ENCODE results near the gene MKRN3.
"Not testable (repeated sequence)": the region's sequence is repeated elsewhere in the genome, so short reads cannot be mapped to it uniquely, and the experiment has no call there.

Gene MKRN3

GRCh38 chr15:23578521-23579150 is 13.2 kb downstream of the MKRN3 start:
- no peak overlapping the region for H3K9ac ChIP-seq (ENCODE audit: insufficient read length, low read depth)
- H3K9me3 ChIP-seq (ENCODE audit: insufficient read depth, low read length) = no peaks in the 10 kb centered on the region
- TF ChIP-seq SUZ12 (IDR thresholded peaks at IDR 0.05; ENCODE audit: extremely low read depth, insufficient read depth, insufficient read length) = no peak
- TF ChIP-seq ZNF274 (IDR thresholded peaks at IDR 0.05; ENCODE audit: low read depth, low read length) = no peak
- no peak for TF ChIP-seq YY1 (IDR thresholded peaks at IDR 0.05; ENCODE audit: insufficient read depth, insufficient read length)
- H3K36me3 ChIP-seq (ENCODE audit: insufficient read depth, insufficient read length, low read length) = no peaks in the 10 kb centered on the region
- H3K4me3 ChIP-seq (ENCODE audit: insufficient read length, low read depth) = no peak overlapping the region
- peaks cover 2% of the 10 kb centered on the region for H3K4me1 ChIP-seq (ENCODE audit: insufficient read depth, insufficient read length)
- H3K27me3 ChIP-seq (ENCODE audit: insufficient read depth, insufficient read length) = no peaks in the 10 kb centered on the region
- no peak for DNase-seq (ENCODE audit: low read depth, low spot score)

- H3K4me3 ChIP-seq (ENCODE audit: insufficient read length, low read depth) = no peak overlapping the region
- H3K36me3 ChIP-seq (ENCODE audit: insufficient read depth, insufficient read length, low read length) = no peaks in the 10 kb centered on the region
- no peaks in the 10 kb centered on the region for H3K9me3 ChIP-seq (ENCODE audit: insufficient read depth, low read length)
- H3K9ac ChIP-seq (ENCODE audit: insufficient read length, low read depth) = no peak overlapping the region
- TF ChIP-seq ZNF274 (IDR thresholded peaks at IDR 0.05; ENCODE audit: low read depth, low read length) (no peak), YY1 (IDR thresholded peaks at IDR 0.05; ENCODE audit: insufficient read depth, insufficient read length) (no peak), SUZ12 (IDR thresholded peaks at IDR 0.05; ENCODE audit: extremely low read depth, insufficient read depth, insufficient read length) (no peak)
- no peaks in the 10 kb centered on the region for H3K27me3 ChIP-seq (ENCODE audit: insufficient read depth, insufficient read length)
- no peak for DNase-seq (ENCODE audit: low read depth, low spot score)
- H3K4me1 ChIP-seq (ENCODE audit: insufficient read depth, insufficient read length) = no peaks in the 10 kb centered on the region
These were observed 22.8 kb downstream of the MKRN3 start for GRCh38 chr15:23588268-23588667.

DNA sequence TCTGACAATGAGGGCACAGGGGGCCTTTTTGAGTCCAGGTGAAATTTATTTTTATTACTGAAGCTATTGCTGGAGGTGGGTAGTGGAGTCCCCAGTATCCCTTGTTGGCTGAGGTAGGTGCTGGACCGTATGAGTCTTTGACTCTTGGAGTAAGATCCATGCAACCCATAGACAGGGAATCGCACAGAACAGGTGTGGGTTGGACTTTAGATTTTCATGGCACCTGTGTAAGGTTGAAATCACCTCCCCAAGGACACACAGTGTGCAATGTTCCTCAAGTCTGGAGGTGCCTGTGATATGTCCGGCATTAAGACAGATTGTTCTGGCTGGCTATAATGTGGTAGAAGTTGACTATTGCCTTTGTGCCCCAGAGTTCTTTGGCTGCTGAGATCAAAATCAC is 23.5 kb downstream of the MKRN3 start:
- H3K4me3 ChIP-seq (ENCODE audit: insufficient read length, low read depth) = no peak overlapping the region
- DNase-seq (ENCODE audit: low read depth, low spot score) = no peak
- no peaks in the 10 kb centered on the region for H3K36me3 ChIP-seq (ENCODE audit: insufficient read depth, insufficient read length, low read length)
- H3K9ac ChIP-seq (ENCODE audit: insufficient read length, low read depth) = no peak overlapping the region
- no peaks in the 10 kb centered on the region for H3K4me1 ChIP-seq (ENCODE audit: insufficient read depth, insufficient read length)
- H3K9me3 ChIP-seq (ENCODE audit: insufficient read depth, low read length) = no peaks in the 10 kb centered on the region
- TF ChIP-seq YY1 (IDR thresholded peaks at IDR 0.05; ENCODE audit: insufficient read depth, insufficient read length) = no peak
- TF ChIP-seq ZNF274 (IDR thresholded peaks at IDR 0.05; ENCODE audit: low read depth, low read length) = no peak
- TF ChIP-seq SUZ12 (IDR thresholded peaks at IDR 0.05; ENCODE audit: extremely low read depth, insufficient read depth, insufficient read length) = no peak
- H3K27me3 ChIP-seq (ENCODE audit: insufficient read depth, insufficient read length) = no peaks in the 10 kb centered on the region

GRCh38 chr15:23594252-23594770 is 28.8 kb downstream of the MKRN3 start:
- TF ChIP-seq ZNF274 (IDR thresholded peaks at IDR 0.05; ENCODE audit: low read depth, low read length) (no peak), YY1 (IDR thresholded peaks at IDR 0.05; ENCODE audit: insufficient read depth, insufficient read length) (no peak), SUZ12 (IDR thresholded peaks at IDR 0.05; ENCODE audit: extremely low read depth, insufficient read depth, insufficient read length) (no peak)
- Histone ChIP-seq H3K9me3 (ENCODE audit: insufficient read depth, low read length) (no peaks in the 10 kb centered on the region), H3K9ac (ENCODE audit: insufficient read length, low read depth) (no peak overlapping the region), H3K36me3 (ENCODE audit: insufficient read depth, insufficient read length, low read length) (no peaks in the 10 kb centered on the region), H3K4me3 (ENCODE audit: insufficient read length, low read depth) (no peak overlapping the region), H3K4me1 (ENCODE audit: insufficient read depth, insufficient read length) (no peaks in the 10 kb centered on the region), H3K27me3 (ENCODE audit: insufficient read depth, insufficient read length) (no peaks in the 10 kb centered on the region)
- DNase-seq (ENCODE audit: low read depth, low spot score) = no peak

DNA sequence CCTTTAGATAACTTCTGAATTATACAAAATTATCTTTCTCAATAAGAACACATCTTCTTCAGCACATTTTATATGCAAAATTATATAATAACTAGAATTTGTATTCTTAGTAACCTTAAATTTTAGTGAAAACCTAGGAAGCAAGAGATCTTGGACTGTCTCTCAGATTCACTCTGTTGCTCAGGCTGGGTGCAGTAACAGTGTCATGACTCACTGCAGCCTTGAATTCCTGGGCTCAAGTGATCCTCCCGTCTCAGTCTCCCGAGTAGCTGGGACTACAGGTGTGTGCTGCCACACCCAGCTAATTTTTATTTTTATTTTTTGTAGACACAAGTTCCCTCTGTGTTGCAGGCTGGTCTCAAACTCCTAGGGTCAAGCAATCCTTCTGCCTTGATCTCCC is 29.9 kb downstream of the MKRN3 start:
- DNase-seq (ENCODE audit: low read depth, low spot score) = no peak
- Histone ChIP-seq H3K4me1 (ENCODE audit: insufficient read depth, insufficient read length) (no peaks in the 10 kb centered on the region), H3K9ac (ENCODE audit: insufficient read length, low read depth) (no peak overlapping the region), H3K9me3 (ENCODE audit: insufficient read depth, low read length) (no peaks in the 10 kb centered on the region), H3K36me3 (ENCODE audit: insufficient read depth, insufficient read length, low read length) (no peaks in the 10 kb centered on the region), H3K4me3 (ENCODE audit: insufficient read length, low read depth) (no peak overlapping the region), H3K27me3 (ENCODE audit: insufficient read depth, insufficient read length) (no peaks in the 10 kb centered on the region)
- TF ChIP-seq ZNF274 (IDR thresholded peaks at IDR 0.05; ENCODE audit: low read depth, low read length) (no peak), YY1 (IDR thresholded peaks at IDR 0.05; ENCODE audit: insufficient read depth, insufficient read length) (no peak), SUZ12 (IDR thresholded peaks at IDR 0.05; ENCODE audit: extremely low read depth, insufficient read depth, insufficient read length) (no peak)

- H3K36me3 ChIP-seq (ENCODE audit: insufficient read depth, insufficient read length, low read length) = no peaks in the 10 kb centered on the region
- H3K27me3 ChIP-seq (ENCODE audit: insufficient read depth, insufficient read length) = no peaks in the 10 kb centered on the region
- H3K9ac ChIP-seq (ENCODE audit: insufficient read length, low read depth) = no peak overlapping the region
- H3K9me3 ChIP-seq (ENCODE audit: insufficient read depth, low read length) = no peaks in the 10 kb centered on the region
- H3K4me1 ChIP-seq (ENCODE audit: insufficient read depth, insufficient read length) = no peaks in the 10 kb centered on the region
- no peak for DNase-seq (ENCODE audit: low read depth, low spot score)
- H3K4me3 ChIP-seq (ENCODE audit: insufficient read length, low read depth) = no peak overlapping the region
- TF ChIP-seq YY1 (IDR thresholded peaks at IDR 0.05; ENCODE audit: insufficient read depth, insufficient read length) = no peak
- TF ChIP-seq ZNF274 (IDR thresholded peaks at IDR 0.05; ENCODE audit: low read depth, low read length) = no peak
- TF ChIP-seq SUZ12 (IDR thresholded peaks at IDR 0.05; ENCODE audit: extremely low read depth, insufficient read depth, insufficient read length) = no peak
These were observed 31.3 kb downstream of the MKRN3 start for GRCh38 chr15:23596736-23597135.

- H3K9me3 ChIP-seq (ENCODE audit: insufficient read depth, low read length); H3K4me1 ChIP-seq (ENCODE audit: insufficient read depth, insufficient read length); H3K9ac ChIP-seq (ENCODE audit: insufficient read length, low read depth): not testable (repeated sequence)
These were observed 31.8 kb downstream of the MKRN3 start for GRCh38 chr15:23597278-23597677.

More at GRCh38 chr15:23597278-23597677, 31.8 kb downstream of the MKRN3 start:
- not testable (repeated sequence) for DNase-seq (ENCODE audit: low read depth, low spot score); H3K36me3 ChIP-seq (ENCODE audit: insufficient read depth, insufficient read length, low read length); H3K4me3 ChIP-seq (ENCODE audit: insufficient read length, low read depth); H3K27me3 ChIP-seq (ENCODE audit: insufficient read depth, insufficient read length)
